CD14-positive monocyte (primary cell): ENCODE measurements around the gene PRICKLE1. TPM values are rescaled to one million over a fixed set of nuclear protein-coding genes. Genes with fewer than 3 reads are reported as not detected.

Source experiments
- DNase-seq, 3 donors: peaks; one replicate each; pipeline ENCODE4 v3.0.0-alpha.2; 2011 to 2022
- H2AFZ ChIP-seq: 2 replicates; pipeline ENCODE4 v1.6.0; 2012; ENCODE audit warnings: mild to moderate bottlenecking, low read depth, low read length, inconsistent platforms; ENCODE audit not compliant: insufficient read depth, poor library complexity, severe bottlenecking
- H3K27ac ChIP-seq, 2 donors: 1 replicate in 1 of 2; 2 replicates in 1 of 2; pipeline ENCODE4 v1.5.1; 2012 to 2013; ENCODE audit warnings: low read length in 2 of 2, control low read depth in 1 of 2, inconsistent platforms in 1 of 2, low read depth in 1 of 2, mild to moderate bottlenecking in 1 of 2
- H3K27me3 ChIP-seq, 2 donors: one replicate each; pipeline versions ENCODE4 v1.6.0 to v1.6.1; 2011 to 2013; ENCODE audit warnings: low read length in 2 of 2; ENCODE audit not compliant: control insufficient read depth in 2 of 2, insufficient read depth in 2 of 2
- H3K36me3 ChIP-seq, 2 donors: replicated peaks in 1 of 2; 1 replicate in 1 of 2; 2 replicates in 1 of 2; pipeline versions ENCODE4 v1.5.1 to v1.6.1; 2012 to 2013; ENCODE audit warnings: low read length in 2 of 2, control low read depth in 1 of 2, inconsistent platforms in 1 of 2, mild to moderate bottlenecking in 1 of 2; ENCODE audit not compliant: insufficient read depth in 2 of 2, control insufficient read depth in 1 of 2
- H3K4me1 ChIP-seq, 2 donors: 1 replicate in 1 of 2; 2 replicates in 1 of 2; pipeline versions ENCODE4 v1.5.1 to v1.6.1; 2012 to 2013; ENCODE audit warnings: low read length in 2 of 2, control low read depth in 1 of 2, inconsistent platforms in 1 of 2, mild to moderate bottlenecking in 1 of 2, moderate library complexity in 1 of 2; ENCODE audit not compliant: insufficient read depth in 2 of 2, control insufficient read depth in 1 of 2
- H3K4me2 ChIP-seq: replicated peaks from 2 replicates; pipeline ENCODE3; 2012; ENCODE audit warnings: low read length, moderate library complexity, mild to moderate bottlenecking; ENCODE audit not compliant: poor library complexity, severe bottlenecking; ENCODE audit errors: extremely low read depth
- H3K4me3 ChIP-seq, 3 experiments: fragments of 200-600 bp in 1 of 3; sonication (generic) in 1 of 3; replicated peaks in 1 of 3; 1 replicate in 2 of 3; 2 replicates in 1 of 3; pipeline ENCODE4 v1.5.1; 2011 to 2013; ENCODE audit warnings: low read length in 3 of 3, mild to moderate bottlenecking in 3 of 3, control low read depth in 2 of 3, low read depth in 2 of 3, inconsistent platforms in 1 of 3, moderate library complexity in 1 of 3
- H3K79me2 ChIP-seq: 2 replicates; pipeline ENCODE4 v1.6.0; 2012; ENCODE audit warnings: mild to moderate bottlenecking, control low read depth, inconsistent platforms, low read length, moderate library complexity; ENCODE audit not compliant: insufficient read depth
- H3K9ac ChIP-seq: 2 replicates; pipeline ENCODE4 v1.6.0; 2017; ENCODE audit warnings: low read length, mild to moderate bottlenecking; ENCODE audit not compliant: insufficient read depth, poor library complexity, severe bottlenecking
- H3K9me3 ChIP-seq, 2 donors: replicated peaks in 1 of 2; 1 replicate in 1 of 2; 2 replicates in 1 of 2; pipeline versions ENCODE4 v1.5.1 to v1.6.1; 2012 to 2013; ENCODE audit warnings: low read length in 2 of 2, control low read depth in 1 of 2; ENCODE audit not compliant: control insufficient read depth in 1 of 2, insufficient read depth in 1 of 2
- H4K20me1 ChIP-seq: 2 replicates; pipeline ENCODE4 v1.6.0; 2012; ENCODE audit warnings: mild to moderate bottlenecking, low read length, control low read depth, moderate library complexity; ENCODE audit not compliant: insufficient read depth
- H3K27ac Mint-ChIP-seq, 7 donors: one replicate each; pipeline ENCODE4 v1.8.0; 2020; ENCODE audit warnings: mild to moderate bottlenecking in 7 of 7, mixed read lengths in 7 of 7, moderate library complexity in 6 of 7, inconsistent platforms in 2 of 7
- H3K27me3 Mint-ChIP-seq, 3 donors: one replicate each; pipeline ENCODE4 v1.8.0; 2021 to 2022; ENCODE audit warnings: low read depth in 3 of 3, mild to moderate bottlenecking in 3 of 3, mixed read lengths in 3 of 3, moderate library complexity in 3 of 3, inconsistent platforms in 1 of 3
- H3K36me3 Mint-ChIP-seq, 2 donors: one replicate each; pipeline ENCODE4 v1.8.0; 2020; ENCODE audit warnings: mixed read lengths in 2 of 2, inconsistent platforms in 1 of 2, mild to moderate bottlenecking in 1 of 2
- H3K4me1 Mint-ChIP-seq: one replicate; pipeline ENCODE4 v1.8.0; 2020; ENCODE audit warnings: mild to moderate bottlenecking, mixed read lengths
- H3K4me3 Mint-ChIP-seq, 2 donors: one replicate each; pipeline ENCODE4 v1.8.0; 2020; ENCODE audit warnings: mild to moderate bottlenecking in 2 of 2, mixed read lengths in 2 of 2, moderate library complexity in 1 of 2
- H3K9me3 Mint-ChIP-seq, 7 donors: one replicate each; pipeline ENCODE4 v1.8.0; 2020 to 2022; ENCODE audit warnings: mixed read lengths in 7 of 7, mild to moderate bottlenecking in 6 of 7, moderate library complexity in 6 of 7, inconsistent platforms in 2 of 7
- WGBS: methylation state at CpG from one replicate; pipeline ENCODE4 v1.1.5; 2013; ENCODE audit warnings: missing lambda C conversion rate; ENCODE audit not compliant: insufficient coverage; 5-methylcytosine and 5-hydroxymethylcytosine counted together
- intact Hi-C, 2 donors: fragments of 100-400 bp; cut with micrococcal nuclease; formaldehyde crosslinking; loops; one replicate each; pipeline versions ENCODE4 v1.15.0 to v1.15.1; 2023
- polyA plus RNA-seq, 3 donors: library from polyadenylated mRNA; depleted of rRNA in 1 of 3; unstranded in 2 of 3; stranded (reverse) in 1 of 3; fragments of 300-500 nt in 2 of 3; fragments of >200 nt in 1 of 3; fragmentation: Illumina TruSeq in 2 of 3; gene quantifications; 1 replicate in 2 of 3; 2 replicates in 1 of 3; pipeline ENCODE4 v1.2.3, GENCODE V29; 2012 to 2021
- TF ChIP-seq, protein P1 (sequence below): fragments of 200-600 bp; IDR thresholded peaks from one replicate; pipeline ENCODE4 v1.8.0; 2022; ENCODE audit warnings: antibody characterized with exemption, mild to moderate bottlenecking

PRICKLE1 gene
- polyA plus RNA-seq, 3 donors = 1.3 to 5.1 (median 2.6) TPM

DNA sequence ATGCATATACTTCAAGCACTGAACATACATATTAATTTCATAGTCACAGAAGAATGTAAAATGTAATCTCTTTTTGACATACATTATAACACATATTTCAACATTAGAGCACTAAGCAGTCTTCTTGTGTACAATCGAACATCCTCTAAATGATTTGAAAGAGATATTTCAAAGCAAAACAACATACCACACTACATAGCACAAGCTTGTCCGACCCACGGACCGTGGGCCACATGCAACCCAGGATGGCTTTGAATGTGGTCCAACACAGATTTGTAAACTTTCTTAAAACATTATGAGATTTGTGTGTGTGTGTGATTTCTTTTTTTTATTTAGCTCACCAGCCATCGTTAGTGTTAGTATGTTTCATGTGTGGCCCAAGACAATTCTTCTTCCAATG is 7.0 kb downstream of the PRICKLE1 start:
- Mint-ChIP-seq H3K36me3 (no peaks in the 10 kb centered on the region), H3K9me3 (no peaks in the 10 kb centered on the region), H3K27me3 (peaks cover 2 to 34% (median 12%) of the 10 kb centered on the region in 3 donors), H3K27ac (no peak overlapping the region), H3K4me1 (peaks cover 8% of the 10 kb centered on the region), H3K4me3 (no peak overlapping the region)
- no peaks in the 10 kb centered on the region for H3K36me3 ChIP-seq
- peaks cover 14 to 23% of the 10 kb centered on the region in 2 donors for H3K27me3 ChIP-seq
- WGBS = 86% methylated on average over 1 of the region's 5 CpGs
- H3K9ac ChIP-seq = no peak overlapping the region
- TF ChIP-seq, protein P1, sequence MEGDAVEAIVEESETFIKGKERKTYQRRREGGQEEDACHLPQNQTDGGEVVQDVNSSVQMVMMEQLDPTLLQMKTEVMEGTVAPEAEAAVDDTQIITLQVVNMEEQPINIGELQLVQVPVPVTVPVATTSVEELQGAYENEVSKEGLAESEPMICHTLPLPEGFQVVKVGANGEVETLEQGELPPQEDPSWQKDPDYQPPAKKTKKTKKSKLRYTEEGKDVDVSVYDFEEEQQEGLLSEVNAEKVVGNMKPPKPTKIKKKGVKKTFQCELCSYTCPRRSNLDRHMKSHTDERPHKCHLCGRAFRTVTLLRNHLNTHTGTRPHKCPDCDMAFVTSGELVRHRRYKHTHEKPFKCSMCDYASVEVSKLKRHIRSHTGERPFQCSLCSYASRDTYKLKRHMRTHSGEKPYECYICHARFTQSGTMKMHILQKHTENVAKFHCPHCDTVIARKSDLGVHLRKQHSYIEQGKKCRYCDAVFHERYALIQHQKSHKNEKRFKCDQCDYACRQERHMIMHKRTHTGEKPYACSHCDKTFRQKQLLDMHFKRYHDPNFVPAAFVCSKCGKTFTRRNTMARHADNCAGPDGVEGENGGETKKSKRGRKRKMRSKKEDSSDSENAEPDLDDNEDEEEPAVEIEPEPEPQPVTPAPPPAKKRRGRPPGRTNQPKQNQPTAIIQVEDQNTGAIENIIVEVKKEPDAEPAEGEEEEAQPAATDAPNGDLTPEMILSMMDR = no peak
- peaks cover 5 to 13% of the 10 kb centered on the region in 2 donors for H3K4me1 ChIP-seq
- no peak overlapping the region for H3K27ac ChIP-seq
- intact Hi-C loops = no loop called here
- H3K4me3 ChIP-seq = no peak overlapping the region
- peaks cover 4% of the 10 kb centered on the region for H4K20me1 ChIP-seq
- no peaks in the 10 kb centered on the region for H3K9me3 ChIP-seq
- DNase-seq = no peak
- H3K79me2 ChIP-seq = no peaks in the 10 kb centered on the region
- no peak overlapping the region for H2AFZ ChIP-seq
- H3K4me2 ChIP-seq = no peak overlapping the region

GRCh38 chr12:42582050-42582449 is 7.5 kb downstream of the PRICKLE1 start:
- Mint-ChIP-seq H3K27ac (no peak overlapping the region), H3K36me3 (no peaks in the 10 kb centered on the region), H3K27me3 (peaks cover under 1 to 29% (median 8%) of the 10 kb centered on the region in 3 donors), H3K4me3 (no peak overlapping the region), H3K4me1 (peaks cover 8% of the 10 kb centered on the region), H3K9me3 (no peaks in the 10 kb centered on the region)
- TF ChIP-seq, protein P1 = no peak
- DNase-seq = no peak
- Histone ChIP-seq H4K20me1 (peaks cover 4% of the 10 kb centered on the region), H3K27me3 (peaks cover 9 to 19% of the 10 kb centered on the region in 2 donors), H3K4me1 (peaks cover 5 to 10% of the 10 kb centered on the region in 2 donors), H3K36me3 (no peaks in the 10 kb centered on the region), H3K4me3 (no peak overlapping the region), H3K4me2 (no peak overlapping the region), H2AFZ (no peak overlapping the region), H3K27ac (no peak overlapping the region), H3K9ac (no peak overlapping the region), H3K79me2 (no peaks in the 10 kb centered on the region), H3K9me3 (no peaks in the 10 kb centered on the region)
- no CpG with 5 or more reads among the region's 1 CpG for WGBS
- intact Hi-C loops = no loop called here
